Chondrocyte (in vitro differentiated cells): ENCODE measurements around the gene KCNK2. TPM values are rescaled to one million over a fixed set of nuclear protein-coding genes. Genes with fewer than 3 reads are reported as not detected.

ENCODE experiments used
- DNase-seq: peaks from one replicate; pipeline ENCODE4 v3.0.0; 2021; ENCODE audit warnings: mixed read lengths, low spot score
- H3K27ac Mint-ChIP-seq: one replicate; pipeline ENCODE4 v1.8.0; 2021; ENCODE audit warnings: mild to moderate bottlenecking, moderate library complexity, mixed read lengths; ENCODE audit not compliant: unreplicated experiment
- H3K27me3 Mint-ChIP-seq: 2 replicates; pipeline ENCODE4 v1.8.0; 2021; ENCODE audit warnings: low read depth, mixed read lengths
- H3K36me3 Mint-ChIP-seq: 2 replicates; pipeline ENCODE4 v1.8.0; 2021; ENCODE audit warnings: low read depth, mixed read lengths
- H3K4me1 Mint-ChIP-seq: 2 replicates; pipeline ENCODE4 v1.8.0; 2021; ENCODE audit warnings: low read depth, mild to moderate bottlenecking, mixed read lengths
- H3K4me3 Mint-ChIP-seq: one replicate; pipeline ENCODE4 v1.8.0; 2021; ENCODE audit warnings: mild to moderate bottlenecking, moderate library complexity, mixed read lengths; ENCODE audit not compliant: unreplicated experiment
- H3K9me3 Mint-ChIP-seq: 2 replicates; pipeline ENCODE4 v1.8.0; 2021; ENCODE audit warnings: low read depth, mixed read lengths
- CTCF ChIP-seq: fragments of 200-600 bp; sonication (generic); IDR thresholded peaks from 2 replicates; pipeline ENCODE4 v1.5.0; 2021; ENCODE audit warnings: antibody characterized with exemption, mild to moderate bottlenecking, moderate library complexity
- total RNA-seq: library from RNA; stranded (reverse); gene quantifications from 3 replicates; pipeline ENCODE4 v1.2.1, GENCODE V29; 2021

KCNK2 gene
- total RNA-seq, 1 donor from 2014 or later = not detected

DNA sequence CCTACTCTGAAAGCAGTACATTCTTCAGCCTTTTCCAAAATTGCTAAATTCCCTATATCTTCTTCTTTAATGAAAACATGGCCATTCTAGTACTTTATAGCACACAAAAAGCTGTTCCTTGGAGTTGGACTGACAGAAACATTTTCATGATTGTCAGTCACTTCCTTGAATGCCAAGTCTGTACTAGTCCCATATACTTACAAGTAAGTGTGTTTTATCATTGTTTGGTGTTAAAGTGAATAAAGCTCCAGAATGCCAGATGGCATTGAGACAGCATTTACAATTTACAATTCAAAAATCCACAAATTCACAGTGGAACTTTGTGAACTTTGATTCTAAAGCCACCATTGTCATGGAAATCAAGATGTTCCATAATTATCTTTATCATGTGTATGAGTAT lies 36.5 kb downstream of the KCNK2 start:
- Mint-ChIP-seq H3K36me3 (no peaks in the 10 kb centered on the region), H3K27me3 (peaks cover 2% of the 10 kb centered on the region), H3K4me3 (no peak overlapping the region), H3K4me1 (peaks cover 16% of the 10 kb centered on the region), H3K9me3 (no peaks in the 10 kb centered on the region), H3K27ac (no peak overlapping the region)
- TF ChIP-seq CTCF = no peak
- DNase-seq = no peak

DNA sequence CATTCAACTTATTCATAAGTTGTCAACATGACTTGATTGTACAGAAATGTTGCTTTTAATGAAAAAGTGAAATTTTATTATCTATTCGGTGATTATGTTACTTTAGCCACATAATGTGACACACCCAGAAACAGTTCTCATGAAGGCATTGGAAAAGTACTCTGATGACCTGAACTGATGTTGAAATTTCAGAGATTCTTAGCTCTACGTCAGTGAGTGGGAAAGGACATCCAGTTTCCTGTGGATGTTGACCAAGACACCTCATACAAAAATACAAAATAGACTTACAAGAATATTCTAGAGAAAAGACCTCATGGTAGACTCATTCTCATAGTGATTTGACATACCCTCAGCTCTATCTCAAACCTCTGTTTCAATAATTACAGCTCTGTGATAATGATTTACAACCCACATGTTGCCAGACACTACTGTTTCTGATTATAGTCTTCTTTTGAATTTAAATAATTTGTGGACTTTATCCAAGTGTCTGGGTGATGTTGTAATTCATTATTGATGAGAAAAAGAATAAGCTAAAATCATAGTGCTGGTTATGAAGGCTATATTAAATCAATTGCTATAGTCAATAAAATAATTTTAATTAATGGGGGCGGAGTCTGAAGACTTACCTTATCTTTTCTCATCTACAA lies 37.3 kb downstream of the KCNK2 start:
- no peaks in the 10 kb centered on the region for H3K36me3 Mint-ChIP-seq
- H3K27me3 Mint-ChIP-seq = peaks cover 4% of the 10 kb centered on the region
- no peaks in the 10 kb centered on the region for H3K9me3 Mint-ChIP-seq
- TF ChIP-seq CTCF = no peak
- no peak overlapping the region for H3K27ac Mint-ChIP-seq
- peaks cover 8% of the 10 kb centered on the region for H3K4me1 Mint-ChIP-seq
- H3K4me3 Mint-ChIP-seq = no peak overlapping the region
- no peak for DNase-seq

DNA sequence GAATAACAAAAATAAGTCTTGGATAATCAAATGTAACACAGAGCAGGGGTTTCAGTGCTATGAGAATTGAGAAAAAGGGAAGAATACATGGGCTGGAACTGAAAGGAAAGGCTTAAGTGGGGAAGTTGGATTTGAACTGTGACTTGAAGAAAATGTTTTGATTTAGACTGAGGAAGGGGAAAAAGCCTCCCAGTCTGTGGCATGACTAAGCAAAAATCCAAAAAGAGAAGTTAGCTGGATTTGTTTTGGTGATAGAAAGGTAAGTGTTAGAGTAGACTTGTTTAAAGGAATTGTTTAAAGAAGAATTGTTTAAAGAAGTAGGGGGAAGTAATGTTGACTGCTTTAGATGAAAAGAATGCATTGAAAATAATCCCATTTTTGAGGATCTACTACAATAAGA lies 46.0 kb downstream of the KCNK2 start:
- no peak overlapping the region for H3K4me3 Mint-ChIP-seq
- peaks cover 4% of the 10 kb centered on the region for H3K27me3 Mint-ChIP-seq
- no peaks in the 10 kb centered on the region for H3K36me3 Mint-ChIP-seq
- TF ChIP-seq CTCF = no peak
- no peaks in the 10 kb centered on the region for H3K9me3 Mint-ChIP-seq
- no peak for DNase-seq
- H3K27ac Mint-ChIP-seq = no peak overlapping the region
- H3K4me1 Mint-ChIP-seq = no peaks in the 10 kb centered on the region

DNA sequence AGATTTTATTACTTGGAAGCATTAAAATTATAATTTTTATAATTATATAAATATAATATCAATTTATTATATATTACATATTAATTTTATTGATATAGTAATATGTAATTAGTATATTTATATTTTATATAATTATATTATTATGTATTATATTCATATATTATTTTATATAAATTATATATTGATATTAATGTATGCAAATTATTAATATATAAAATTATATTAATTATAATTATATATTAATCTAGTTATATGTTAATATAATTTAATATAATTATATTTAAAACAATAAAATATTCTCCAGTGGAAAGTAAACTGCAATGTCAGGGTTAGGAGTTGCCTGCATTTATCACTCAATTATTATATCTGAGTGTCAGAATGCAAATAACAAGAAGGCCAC lies 48.8 kb downstream of the KCNK2 start:
- Mint-ChIP-seq H3K9me3 (no peaks in the 10 kb centered on the region), H3K27ac (no peak overlapping the region), H3K4me1 (no peaks in the 10 kb centered on the region), H3K4me3 (no peak overlapping the region), H3K27me3 (no peaks in the 10 kb centered on the region), H3K36me3 (no peaks in the 10 kb centered on the region)
- no peak for DNase-seq
- no peak for TF ChIP-seq CTCF

DNA sequence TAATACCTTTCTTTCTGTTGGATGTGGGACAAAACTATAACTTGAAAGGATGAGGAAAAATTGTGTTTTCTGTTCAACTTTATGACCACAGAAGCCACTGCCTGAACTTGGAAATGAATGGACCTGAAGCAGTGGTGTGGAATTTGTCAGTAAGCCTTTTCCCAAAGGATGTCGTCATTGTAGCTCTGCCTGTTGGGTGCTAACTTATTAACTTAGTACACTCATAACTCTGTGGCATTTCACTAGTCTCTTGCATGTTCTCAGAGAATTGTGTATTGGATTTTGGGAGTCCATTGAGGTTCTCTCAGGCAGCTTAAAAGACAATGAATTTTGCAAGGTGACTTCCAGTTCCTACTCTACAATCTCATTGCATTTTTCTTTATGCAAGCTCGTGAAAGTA lies 49.6 kb downstream of the KCNK2 start:
- no peak for TF ChIP-seq CTCF
- Mint-ChIP-seq H3K27ac (no peak overlapping the region), H3K27me3 (no peaks in the 10 kb centered on the region), H3K4me1 (no peaks in the 10 kb centered on the region), H3K9me3 (no peaks in the 10 kb centered on the region), H3K4me3 (no peak overlapping the region), H3K36me3 (no peaks in the 10 kb centered on the region)
- DNase-seq = no peak
